Measurements from ENCODE around the gene FBXO28. TPM values are rescaled to one million over a fixed set of nuclear protein-coding genes. Genes with fewer than 3 reads are reported as not detected.

FBXO28 gene
- total and polyA plus RNA-seq, 2 donors (not counting 3 experiments of a cell fraction or from before 2014, with no cell fraction given): 8.9 to 32.6 TPM

DNA sequence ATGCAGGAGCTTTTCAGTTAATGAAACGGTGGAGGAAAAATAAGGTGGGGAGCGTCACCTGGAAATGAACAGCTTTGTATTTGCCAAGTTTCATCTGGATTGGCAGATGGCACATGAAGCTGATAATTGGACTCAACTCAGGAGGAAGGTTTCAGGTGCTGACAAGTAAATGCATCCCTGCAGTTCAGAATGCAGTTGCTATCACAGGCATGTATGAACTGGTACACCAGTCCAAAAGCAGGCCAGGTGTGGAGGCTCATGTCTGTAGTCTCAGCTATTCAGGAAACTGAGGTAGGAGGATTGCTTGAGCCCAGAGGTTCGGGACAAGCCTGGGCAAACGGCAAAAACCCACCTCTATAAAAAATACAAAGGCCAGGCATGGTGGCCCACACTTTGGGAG, 84.7 kb downstream of the FBXO28 start:
- no peaks in the 10 kb centered on the region for H3K9me1 ChIP-seq (replicated peaks; ENCODE audit: control insufficient read depth, extremely low read depth, insufficient read depth, low read length)
- FAIRE-seq (no peak), DNase-seq (ENCODE audit: low read depth, low spot score) (no peak)
- H3K79me2 ChIP-seq (ENCODE audit: control insufficient read depth, insufficient read depth, low read length): no peaks in the 10 kb centered on the region
- TF ChIP-seq EZH2 (IDR thresholded peaks at IDR 0.05; ENCODE audit: borderline replicate concordance, low read depth, low read length, severe bottlenecking) (no peak), MYC (IDR thresholded peaks at IDR 0.05; ENCODE audit: low read depth, low read length) (no peak)
- H3K4me1 ChIP-seq (ENCODE audit: control insufficient read depth, extremely low read depth, insufficient read depth, low read length): no peaks in the 10 kb centered on the region
- ChIA-PET POLR2A (no interaction called here), CTCF (no interaction called here)
- H3K36me3 ChIP-seq (ENCODE audit: control insufficient read depth in 2 of 2, extremely low read depth in 1 of 2, insufficient read depth in 2 of 2, low read length in 2 of 2): peaks cover 0 to 2% of the 10 kb centered on the region in 2 experiments
- H4K20me1 ChIP-seq (replicated peaks; ENCODE audit: control insufficient read depth, extremely low read depth, insufficient read depth, low read length): no peaks in the 10 kb centered on the region
- H3K27ac ChIP-seq (ENCODE audit: insufficient read depth, low read depth, low read length): no peak overlapping the region
- H2AFZ ChIP-seq (ENCODE audit: low read depth, low read length): no peak overlapping the region
- dilution Hi-C loops (cut with MboI; ENCODE audit: extremely low pct_ligation_motif_present, low sequenced_read_pairs) (no loop called here), intact Hi-C loops (cut with micrococcal nuclease) (no loop called here)
- H3K4me3 ChIP-seq (replicated peaks in 1 of 3; ENCODE audit: insufficient read depth in 1 of 3, low read depth in 1 of 3, low read length in 3 of 3): no peak overlapping the region
- H3K27me3 ChIP-seq (ENCODE audit: control insufficient read depth in 2 of 2, insufficient read depth in 2 of 2, low read length in 2 of 2): no peaks in the 10 kb centered on the region
- H3K9me3 ChIP-seq (replicated peaks; ENCODE audit: control insufficient read depth, insufficient read depth, low read length): no peaks in the 10 kb centered on the region
- no TSS peak for BruUV-seq (replicated peaks)
- H3K4me2 ChIP-seq (ENCODE audit: insufficient read depth, low read length): no peak overlapping the region
- no peak overlapping the region for H3K9ac ChIP-seq (replicated peaks; ENCODE audit: extremely low read depth, insufficient read depth, low read length)

DNA sequence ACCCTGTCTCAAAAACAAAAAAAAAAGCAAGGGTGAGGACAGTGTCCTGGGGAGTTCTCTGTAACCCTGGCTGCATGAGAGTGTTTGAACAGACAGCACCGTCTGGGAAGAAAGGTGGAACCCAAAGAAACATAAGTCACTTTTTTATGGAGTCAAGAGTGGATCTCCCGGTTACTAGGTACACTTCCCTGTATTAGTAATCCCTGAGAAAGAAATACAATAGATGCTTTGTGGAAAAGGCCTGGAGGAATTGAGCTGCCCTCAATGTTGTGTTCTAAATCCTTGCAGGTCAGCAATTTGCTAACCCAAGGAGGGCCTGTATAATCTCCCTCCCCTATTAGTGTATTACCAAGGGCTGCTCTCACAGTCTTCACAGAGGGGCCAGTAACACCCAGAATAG, 85.8 kb downstream of the FBXO28 start:
- H3K4me3 ChIP-seq (replicated peaks in 1 of 3; ENCODE audit: insufficient read depth in 1 of 3, low read depth in 1 of 3, low read length in 3 of 3): no peak overlapping the region
- H3K27ac ChIP-seq (ENCODE audit: insufficient read depth, low read depth, low read length): no peak overlapping the region
- dilution Hi-C loops (cut with MboI; ENCODE audit: extremely low pct_ligation_motif_present, low sequenced_read_pairs): no loop called here
- no peak overlapping the region for H3K4me2 ChIP-seq (ENCODE audit: insufficient read depth, low read length)
- H3K9ac ChIP-seq (replicated peaks; ENCODE audit: extremely low read depth, insufficient read depth, low read length): no peak overlapping the region
- H3K79me2 ChIP-seq (ENCODE audit: control insufficient read depth, insufficient read depth, low read length): no peaks in the 10 kb centered on the region
- H3K4me1 ChIP-seq (ENCODE audit: control insufficient read depth, extremely low read depth, insufficient read depth, low read length): peaks cover 6% of the 10 kb centered on the region
- ChIA-PET POLR2A (no interaction called here), CTCF (no interaction called here)
- intact Hi-C loops (cut with micrococcal nuclease): no loop called here
- no peaks in the 10 kb centered on the region for H4K20me1 ChIP-seq (replicated peaks; ENCODE audit: control insufficient read depth, extremely low read depth, insufficient read depth, low read length)
- no peak for DNase-seq (ENCODE audit: low read depth, low spot score)
- H3K36me3 ChIP-seq (ENCODE audit: control insufficient read depth in 2 of 2, extremely low read depth in 1 of 2, insufficient read depth in 2 of 2, low read length in 2 of 2): no peaks in the 10 kb centered on the region
- FAIRE-seq: no peak
- BruUV-seq (replicated peaks): no TSS peak
- no peak overlapping the region for H2AFZ ChIP-seq (ENCODE audit: low read depth, low read length)
- no peaks in the 10 kb centered on the region for H3K9me3 ChIP-seq (replicated peaks; ENCODE audit: control insufficient read depth, insufficient read depth, low read length)
- H3K9me1 ChIP-seq (replicated peaks; ENCODE audit: control insufficient read depth, extremely low read depth, insufficient read depth, low read length): no peaks in the 10 kb centered on the region
- H3K27me3 ChIP-seq (ENCODE audit: control insufficient read depth in 2 of 2, insufficient read depth in 2 of 2, low read length in 2 of 2): no peaks in the 10 kb centered on the region
- no peak for TF ChIP-seq GATA2 (IDR thresholded peaks at IDR 0.05; ENCODE audit: insufficient read depth, insufficient read length, low read depth, low read length)

All from endothelial cell of umbilical vein (primary cell).